Hepatic stellate cell (primary cell): ENCODE measurements around the gene YIF1B.

ENCODE experiments used
- DNase-seq: peaks from one replicate; pipeline ENCODE4 v3.0.0; 2011; ENCODE audit warnings: low spot score

YIF1B gene

GRCh38 chr19:38333245-38333644 lies 17.5 kb upstream of the YIF1B start:
- DNase-seq, result no peak

GRCh38 chr19:38331728-38332127 lies 16.0 kb upstream of the YIF1B start:
- no peak for DNase-seq

- no peak for DNase-seq
Measured at GRCh38 chr19:38329651-38330050, 13.9 kb upstream of the YIF1B start.

GRCh38 chr19:38326591-38326990 lies 10.8 kb upstream of the YIF1B start:
- no peak for DNase-seq

- no peak for DNase-seq
Measured at GRCh38 chr19:38324431-38324830, 8.7 kb upstream of the YIF1B start.

- DNase-seq, result no peak
Measured at GRCh38 chr19:38323291-38323690, 7.5 kb upstream of the YIF1B start.

GRCh38 chr19:38321646-38322196 lies 6.0 kb upstream of the YIF1B start:
- peak; percentile 64 for DNase-seq

GRCh38 chr19:38320969-38321339 lies 5.2 kb upstream of the YIF1B start:
- no peak for DNase-seq

- DNase-seq, result peak; percentile 47
Measured at GRCh38 chr19:38319421-38320258, 3.9 kb upstream of the YIF1B start, which contains the start of gene KCNK6. KCNK6 (plus strand) TSS chr19:38319845; CDS start chr19:38319951, 106 bp downstream.

GRCh38 chr19:38318660-38319059 lies 2.9 kb upstream of the YIF1B start:
- no peak for DNase-seq

- no peak for DNase-seq
Measured at GRCh38 chr19:38317104-38317612, 1.4 kb upstream of the YIF1B start.

- DNase-seq, result peak; percentile 42
Measured at GRCh38 chr19:38316477-38317067, 825 bp upstream of the YIF1B start.

- no peak for DNase-seq
Measured at GRCh38 chr19:38310986-38311385, 4.8 kb downstream of the YIF1B start.

GRCh38 chr19:38310279-38310670 lies 5.5 kb downstream of the YIF1B start:
- DNase-seq, result no peak

- DNase-seq, result no peak
Measured at GRCh38 chr19:38309615-38310278, 6.0 kb downstream of the YIF1B start.

- DNase-seq, result no peak
Measured at GRCh38 chr19:38308926-38309614, 6.7 kb downstream of the YIF1B start.

- no peak for DNase-seq
Measured at GRCh38 chr19:38308006-38308766, 7.6 kb downstream of the YIF1B start.

- DNase-seq, result no peak
Measured at GRCh38 chr19:38307597-38307996, 8.2 kb downstream of the YIF1B start.

GRCh38 chr19:38307076-38307475 lies 8.7 kb downstream of the YIF1B start:
- no peak for DNase-seq

- no peak for DNase-seq
Measured at GRCh38 chr19:38306236-38306635, 9.5 kb downstream of the YIF1B start.

- DNase-seq, result no peak
Measured at GRCh38 chr19:38304866-38305429, 10.8 kb downstream of the YIF1B start.
